OCI-LY3 (cell line): ENCODE data around the gene ELFN1.

Experiments
- H2AFZ ChIP-seq: fragments of 200-600, 300-600 bp; shearing (Covaris generic); 2 replicates; pipeline ENCODE4 v1.6.0; 2014; ENCODE audit warnings: antibody characterized with exemption, low read depth, low read length
- H3K27ac ChIP-seq: fragments of 200-600, 300-600 bp; sonication (generic); 2 replicates; pipeline ENCODE4 v1.5.1; 2014; ENCODE audit warnings: mild to moderate bottlenecking, low read length, moderate library complexity, mixed read lengths
- H3K27me3 ChIP-seq: fragments of 200-600, 300-600 bp; sonication (generic); 2 replicates; pipeline ENCODE4 v1.6.1; 2014; ENCODE audit warnings: low read depth, low read length, mixed read lengths
- H3K36me3 ChIP-seq: fragments of 200-600, 300-600 bp; sonication (generic); replicated peaks from 2 replicates; pipeline ENCODE3; 2014; ENCODE audit warnings: low read depth, low read length, mixed read lengths
- H3K4me1 ChIP-seq: fragments of 300-600, 200-600 bp; sonication (generic); 2 replicates; pipeline ENCODE4 v1.6.1; 2014; ENCODE audit warnings: low read length, mixed read lengths
- H3K4me2 ChIP-seq: fragments of 200-600, 300-600 bp; sonication (generic); 2 replicates; pipeline ENCODE4 v1.6.1; 2014; ENCODE audit warnings: low read length, mixed read lengths
- H3K4me3 ChIP-seq: fragments of 300-600, 200-600 bp; sonication (generic); 2 replicates; pipeline ENCODE4 v1.5.1; 2014; ENCODE audit warnings: antibody characterized with exemption, mild to moderate bottlenecking, low read length, moderate library complexity
- H3K79me2 ChIP-seq: fragments of 300-600, 200-600 bp; shearing (Covaris generic); 2 replicates; pipeline ENCODE4 v1.6.1; 2014; ENCODE audit warnings: mild to moderate bottlenecking, low read length, mixed read lengths
- H3K9ac ChIP-seq: fragments of 300-600, 200-600 bp; shearing (Covaris generic); 2 replicates; pipeline ENCODE4 v1.6.0; 2014; ENCODE audit warnings: mild to moderate bottlenecking, low read length, moderate library complexity
- H3K9me3 ChIP-seq: fragments of 200-600, 300-600 bp; shearing (Covaris generic); 2 replicates; pipeline ENCODE4 v1.6.1; 2014; ENCODE audit warnings: low read length, mixed read lengths; ENCODE audit not compliant: insufficient read depth
- H4K20me1 ChIP-seq: fragments of 200-600, 300-600 bp; sonication (generic); 2 replicates; pipeline ENCODE4 v1.6.1; 2016; ENCODE audit warnings: low read length, mixed read lengths; ENCODE audit not compliant: insufficient read depth
- CTCF ChIP-seq: fragments of 200-600, 300-600 bp; sonication (generic); IDR thresholded peaks from 2 replicates; pipeline ENCODE4 v1.5.1; 2014; ENCODE audit warnings: antibody characterized with exemption, low read length, low read depth
- EZH2phosphoT487 ChIP-seq: fragments of 200-600 bp; shearing (Covaris generic); IDR thresholded peaks from 2 replicates; pipeline ENCODE4 v1.6.1; 2018; ENCODE audit warnings: antibody characterized with exemption, mixed run types, low read depth

ELFN1 gene

GRCh38 chr7:1623810-1624209 is 46.3 kb upstream of the ELFN1 start:
- no peak for TF ChIP-seq EZH2phosphoT487
- TF ChIP-seq CTCF: no peak
- H3K79me2 ChIP-seq: no peaks in the 10 kb centered on the region
- H3K9ac ChIP-seq: no peak overlapping the region
- no peaks in the 10 kb centered on the region for H3K36me3 ChIP-seq
- no peak overlapping the region for H3K4me2 ChIP-seq
- no peaks in the 10 kb centered on the region for H3K4me1 ChIP-seq
- H3K9me3 ChIP-seq: no peaks in the 10 kb centered on the region
- H3K4me3 ChIP-seq: no peak overlapping the region
- no peaks in the 10 kb centered on the region for H4K20me1 ChIP-seq
- no peak overlapping the region for H2AFZ ChIP-seq
- no peak overlapping the region for H3K27ac ChIP-seq
- no peaks in the 10 kb centered on the region for H3K27me3 ChIP-seq

- Histone ChIP-seq H3K9ac (no peak overlapping the region), H3K36me3 (no peaks in the 10 kb centered on the region), H3K79me2 (no peaks in the 10 kb centered on the region), H3K4me1 (no peaks in the 10 kb centered on the region), H3K27me3 (no peaks in the 10 kb centered on the region), H3K9me3 (no peaks in the 10 kb centered on the region), H3K27ac (no peak overlapping the region), H2AFZ (no peak overlapping the region), H3K4me3 (no peak overlapping the region), H4K20me1 (no peaks in the 10 kb centered on the region), H3K4me2 (no peak overlapping the region)
- TF ChIP-seq CTCF (no peak), EZH2phosphoT487 (no peak)
Measured at GRCh38 chr7:1624999-1625927, 44.8 kb upstream of the ELFN1 start.

- H3K79me2 ChIP-seq: no peaks in the 10 kb centered on the region
- no peak overlapping the region for H3K9ac ChIP-seq
- no peaks in the 10 kb centered on the region for H3K27me3 ChIP-seq
- H4K20me1 ChIP-seq: no peaks in the 10 kb centered on the region
- H3K4me3 ChIP-seq: no peak overlapping the region
- H3K36me3 ChIP-seq: no peaks in the 10 kb centered on the region
- H3K27ac ChIP-seq: no peak overlapping the region
- TF ChIP-seq EZH2phosphoT487 (no peak), CTCF (no peak)
- H2AFZ ChIP-seq: no peak overlapping the region
- H3K9me3 ChIP-seq: no peaks in the 10 kb centered on the region
- no peak overlapping the region for H3K4me2 ChIP-seq
- no peaks in the 10 kb centered on the region for H3K4me1 ChIP-seq
Measured at GRCh38 chr7:1626769-1627168, 43.3 kb upstream of the ELFN1 start.

GRCh38 chr7:1630700-1631336 is 39.3 kb upstream of the ELFN1 start:
- Histone ChIP-seq H3K4me1 (no peaks in the 10 kb centered on the region), H3K27me3 (no peaks in the 10 kb centered on the region), H3K4me2 (no peak overlapping the region), H3K9me3 (no peaks in the 10 kb centered on the region), H4K20me1 (no peaks in the 10 kb centered on the region), H2AFZ (no peak overlapping the region), H3K4me3 (no peak overlapping the region), H3K27ac (no peak overlapping the region), H3K36me3 (no peaks in the 10 kb centered on the region), H3K9ac (no peak overlapping the region), H3K79me2 (no peaks in the 10 kb centered on the region)
- TF ChIP-seq EZH2phosphoT487: no peak
- TF ChIP-seq CTCF: no peak
